ENCODE data around the gene TTYH3.
"Not testable (repeated sequence)": the region's sequence is repeated elsewhere in the genome, so short reads cannot be mapped to it uniquely, and the experiment has no call there.

TTYH3 gene

GRCh38 chr7:2687881-2688318 lies 56.1 kb downstream of the TTYH3 start, which contains the start of gene AMZ1:
TSS of gene AMZ1 (plus strand) at chr7:2688202. CDS start at chr7:2700452, 12,250 bp downstream.
- Histone ChIP-seq H3K9ac (ENCODE audit: low read depth in 1 of 2, low read length in 2 of 2) (no peak within 1 kb of the TSS), H3K9me3 (ENCODE audit: control insufficient read depth in 1 of 2, low read length in 2 of 2) (peaks cover 0 to 2% of the 10 kb centered on the region in 2 donors), H3K4me1 (ENCODE audit: control insufficient read depth in 1 of 2, insufficient read depth in 2 of 2, low read length in 2 of 2) (peaks cover 0 to 21% of the 10 kb centered on the region in 2 donors), H3K36me3 (ENCODE audit: control insufficient read depth in 1 of 2, insufficient read depth in 2 of 2, low read length in 2 of 2) (no peaks in the 10 kb centered on the region), H3K4me3 (ENCODE audit: low read depth in 1 of 2, low read length in 2 of 2) (no peak within 1 kb of the TSS), H3K27ac (ENCODE audit: low read depth, low read length) (no peak within 1 kb of the TSS), H3K27me3 (ENCODE audit: control insufficient read depth in 1 of 2, insufficient read depth in 2 of 2, low read length in 2 of 2) (peaks cover 28 to 41% of the 10 kb centered on the region in 2 donors)

DNA sequence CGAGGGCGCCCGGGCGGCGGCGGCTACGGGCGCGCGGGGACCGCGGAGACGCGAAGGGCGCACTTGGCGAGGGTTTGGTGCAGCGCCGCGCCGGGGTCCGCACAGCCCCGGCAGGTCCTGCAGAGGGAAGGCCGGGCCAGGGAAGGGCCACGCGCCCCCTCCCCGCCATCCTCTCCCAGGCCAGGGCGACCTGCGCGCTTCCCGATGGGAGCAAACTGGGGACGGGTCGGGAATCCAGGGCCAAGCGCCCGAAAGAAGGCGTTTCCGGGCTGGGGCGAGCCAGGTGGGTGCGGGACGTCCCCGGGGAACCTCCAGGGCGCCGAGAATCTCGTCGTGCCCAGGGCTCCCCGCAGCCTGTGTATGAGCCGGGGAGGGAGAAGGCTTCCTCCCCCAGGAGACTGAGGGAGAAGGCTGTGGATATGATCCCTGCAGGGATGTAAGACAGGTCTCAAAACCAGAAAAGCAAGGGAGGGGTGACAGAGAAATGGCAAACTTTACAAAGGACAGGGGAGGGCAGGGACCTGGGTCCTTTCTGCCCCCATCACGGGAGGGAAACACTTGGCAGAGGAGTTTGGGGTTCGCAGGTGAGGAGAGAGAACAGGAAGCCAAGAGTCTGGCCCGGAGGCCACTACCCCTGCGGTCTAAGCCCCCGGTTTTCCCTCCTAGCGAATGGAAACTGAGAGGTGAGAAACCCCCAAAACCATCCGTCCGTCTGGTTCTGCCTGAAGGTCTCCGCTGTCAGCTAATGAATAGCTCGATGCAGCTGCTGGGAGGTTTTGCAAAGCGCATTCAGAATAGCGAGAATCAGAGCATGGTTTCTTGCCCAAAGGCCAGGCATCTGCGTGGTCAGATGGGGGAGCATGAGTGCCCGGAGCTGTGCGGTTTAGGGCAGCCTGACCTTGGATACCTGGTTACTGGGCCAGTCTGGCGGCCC lies 56.9 kb downstream of the TTYH3 start:
- Histone ChIP-seq H3K9ac (ENCODE audit: low read depth in 1 of 2, low read length in 2 of 2) (no peak overlapping the region), H3K36me3 (ENCODE audit: control insufficient read depth in 1 of 2, insufficient read depth in 2 of 2, low read length in 2 of 2) (no peaks in the 10 kb centered on the region)

GRCh38 chr7:2689343-2689847 lies 57.6 kb downstream of the TTYH3 start:
- peaks cover 28 to 41% of the 10 kb centered on the region in 2 donors for H3K27me3 ChIP-seq (ENCODE audit: control insufficient read depth in 1 of 2, insufficient read depth in 2 of 2, low read length in 2 of 2)
- H3K4me1 ChIP-seq (ENCODE audit: control insufficient read depth in 1 of 2, insufficient read depth in 2 of 2, low read length in 2 of 2): peaks cover 0 to 22% of the 10 kb centered on the region in 2 donors
- no peaks in the 10 kb centered on the region for H3K9me3 ChIP-seq (ENCODE audit: control insufficient read depth in 1 of 2, low read length in 2 of 2)
- no peaks in the 10 kb centered on the region for H3K36me3 ChIP-seq (ENCODE audit: control insufficient read depth in 1 of 2, insufficient read depth in 2 of 2, low read length in 2 of 2)
- H3K9ac ChIP-seq (ENCODE audit: low read depth in 1 of 2, low read length in 2 of 2): no peak overlapping the region
- no peak overlapping the region for H3K4me3 ChIP-seq (ENCODE audit: low read depth in 1 of 2, low read length in 2 of 2)
- H3K27ac ChIP-seq (ENCODE audit: low read depth, low read length): no peak overlapping the region

More for the DNA sequence above, 56.9 kb downstream of the TTYH3 start:
- H3K9me3 ChIP-seq (ENCODE audit: control insufficient read depth in 1 of 2, low read length in 2 of 2): no peaks in the 10 kb centered on the region
- peaks cover 0 to 22% of the 10 kb centered on the region in 2 donors for H3K4me1 ChIP-seq (ENCODE audit: control insufficient read depth in 1 of 2, insufficient read depth in 2 of 2, low read length in 2 of 2)
- H3K27me3 ChIP-seq (ENCODE audit: control insufficient read depth in 1 of 2, insufficient read depth in 2 of 2, low read length in 2 of 2): peaks cover 28 to 41% of the 10 kb centered on the region in 2 donors
- no peak overlapping the region for H3K4me3 ChIP-seq (ENCODE audit: low read depth in 1 of 2, low read length in 2 of 2)
- no peak overlapping the region for H3K27ac ChIP-seq (ENCODE audit: low read depth, low read length)

- Histone ChIP-seq H3K9me3 (ENCODE audit: control insufficient read depth in 1 of 2, low read length in 2 of 2) (no peaks in the 10 kb centered on the region), H3K27me3 (ENCODE audit: control insufficient read depth in 1 of 2, insufficient read depth in 2 of 2, low read length in 2 of 2) (peaks cover 28 to 41% of the 10 kb centered on the region in 2 donors), H3K4me1 (ENCODE audit: control insufficient read depth in 1 of 2, insufficient read depth in 2 of 2, low read length in 2 of 2) (peaks cover 0 to 22% of the 10 kb centered on the region in 2 donors), H3K4me3 (ENCODE audit: low read depth in 1 of 2, low read length in 2 of 2) (no peak overlapping the region), H3K9ac (ENCODE audit: low read depth in 1 of 2, low read length in 2 of 2) (no peak overlapping the region), H3K27ac (ENCODE audit: low read depth, low read length) (no peak overlapping the region), H3K36me3 (ENCODE audit: control insufficient read depth in 1 of 2, insufficient read depth in 2 of 2, low read length in 2 of 2) (no peaks in the 10 kb centered on the region)
These were observed 58.3 kb downstream of the TTYH3 start for GRCh38 chr7:2689951-2690705.

DNA sequence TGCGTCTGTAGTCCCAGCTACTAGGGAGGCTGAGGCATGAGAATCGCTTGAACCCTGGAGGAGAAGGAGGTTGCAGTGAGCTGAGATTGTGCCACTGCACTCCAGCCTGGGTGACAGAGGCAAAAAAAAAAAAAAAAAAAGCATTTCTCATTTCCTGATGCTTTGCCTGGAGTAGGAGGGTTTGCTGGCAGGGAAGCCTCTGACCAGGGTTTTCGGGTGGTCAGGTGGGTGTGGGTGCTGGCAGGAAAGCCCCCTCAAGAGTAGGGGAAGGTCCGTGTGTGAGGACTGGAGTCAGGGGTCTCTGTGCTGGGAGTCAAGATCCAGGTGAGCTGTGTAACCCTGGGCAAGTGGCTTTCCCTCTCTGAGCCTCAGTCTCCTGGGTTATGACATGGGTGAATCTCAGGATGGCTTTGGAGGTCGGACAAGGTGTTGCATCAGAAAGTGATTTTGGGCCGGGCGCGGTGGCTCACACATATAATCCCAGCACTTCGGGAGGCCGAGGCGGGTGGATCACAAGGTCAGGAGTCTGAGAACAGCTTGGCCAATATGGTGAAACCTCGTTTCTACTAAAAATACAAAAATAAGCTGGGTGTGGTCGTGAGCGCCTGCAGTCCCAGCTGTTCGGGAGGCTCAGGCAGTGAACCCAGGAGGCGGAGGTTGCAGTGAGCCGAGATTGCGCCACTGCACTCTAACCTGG lies 59.4 kb downstream of the TTYH3 start:
- Histone ChIP-seq H3K9me3 (ENCODE audit: control insufficient read depth in 1 of 2, low read length in 2 of 2) (no peaks in the 10 kb centered on the region), H3K4me3 (ENCODE audit: low read depth in 1 of 2, low read length in 2 of 2) (no peak overlapping the region), H3K4me1 (ENCODE audit: control insufficient read depth in 1 of 2, insufficient read depth in 2 of 2, low read length in 2 of 2) (peaks cover 0 to 22% of the 10 kb centered on the region in 2 donors), H3K9ac (ENCODE audit: low read depth in 1 of 2, low read length in 2 of 2) (no peak overlapping the region), H3K27ac (ENCODE audit: low read depth, low read length) (no peak overlapping the region), H3K27me3 (ENCODE audit: control insufficient read depth in 1 of 2, insufficient read depth in 2 of 2, low read length in 2 of 2) (peaks cover 28 to 37% of the 10 kb centered on the region in 2 donors), H3K36me3 (ENCODE audit: control insufficient read depth in 1 of 2, insufficient read depth in 2 of 2, low read length in 2 of 2) (no peaks in the 10 kb centered on the region)

DNA sequence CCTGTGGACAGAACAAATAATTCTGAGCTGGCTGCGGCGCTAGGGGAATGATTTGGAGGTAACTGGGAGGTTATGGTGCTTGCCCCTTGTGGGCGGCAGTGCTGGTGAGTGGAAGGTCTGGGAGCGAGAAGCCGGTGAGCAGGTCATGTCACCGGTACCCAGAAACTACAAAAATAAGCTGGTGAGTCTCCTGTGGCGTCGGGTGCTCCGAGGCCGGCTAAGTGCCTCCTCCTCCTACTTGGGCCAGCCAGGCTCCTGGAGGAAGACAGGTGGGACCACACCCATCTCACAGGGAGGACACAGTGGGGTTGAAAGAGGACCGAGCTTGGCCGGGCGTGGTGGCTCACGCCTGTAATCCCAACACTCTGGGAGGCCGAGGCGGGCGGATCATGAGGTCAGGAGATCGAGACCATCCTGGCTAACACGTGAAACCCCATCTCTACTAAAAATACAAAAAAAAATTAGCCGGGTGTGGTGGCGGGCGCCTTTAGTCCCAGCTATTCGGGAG lies 60.2 kb downstream of the TTYH3 start:
- not testable (repeated sequence) for H3K9me3 ChIP-seq (ENCODE audit: control insufficient read depth in 1 of 2, low read length in 2 of 2); H3K4me3 ChIP-seq (ENCODE audit: low read depth in 1 of 2, low read length in 2 of 2); H3K36me3 ChIP-seq (ENCODE audit: control insufficient read depth in 1 of 2, insufficient read depth in 2 of 2, low read length in 2 of 2); H3K9ac ChIP-seq (ENCODE audit: low read depth in 1 of 2, low read length in 2 of 2); H3K27ac ChIP-seq (ENCODE audit: low read depth, low read length)
- peaks cover 27 to 37% of the 10 kb centered on the region in 2 donors for H3K27me3 ChIP-seq (ENCODE audit: control insufficient read depth in 1 of 2, insufficient read depth in 2 of 2, low read length in 2 of 2)
- H3K4me1 ChIP-seq (ENCODE audit: control insufficient read depth in 1 of 2, insufficient read depth in 2 of 2, low read length in 2 of 2): peaks cover 0 to 22% of the 10 kb centered on the region in 2 donors

- Histone ChIP-seq H3K36me3 (ENCODE audit: control insufficient read depth in 1 of 2, insufficient read depth in 2 of 2, low read length in 2 of 2) (no peaks in the 10 kb centered on the region), H3K4me3 (ENCODE audit: low read depth in 1 of 2, low read length in 2 of 2) (no peak overlapping the region), H3K9ac (ENCODE audit: low read depth in 1 of 2, low read length in 2 of 2) (no peak overlapping the region), H3K9me3 (ENCODE audit: control insufficient read depth in 1 of 2, low read length in 2 of 2) (no peaks in the 10 kb centered on the region), H3K27me3 (ENCODE audit: control insufficient read depth in 1 of 2, insufficient read depth in 2 of 2, low read length in 2 of 2) (peaks cover 22 to 31% of the 10 kb centered on the region in 2 donors), H3K4me1 (ENCODE audit: control insufficient read depth in 1 of 2, insufficient read depth in 2 of 2, low read length in 2 of 2) (peaks cover 0 to 18% of the 10 kb centered on the region in 2 donors), H3K27ac (ENCODE audit: low read depth, low read length) (no peak overlapping the region)
These were observed 60.8 kb downstream of the TTYH3 start for GRCh38 chr7:2692543-2692942.

DNA sequence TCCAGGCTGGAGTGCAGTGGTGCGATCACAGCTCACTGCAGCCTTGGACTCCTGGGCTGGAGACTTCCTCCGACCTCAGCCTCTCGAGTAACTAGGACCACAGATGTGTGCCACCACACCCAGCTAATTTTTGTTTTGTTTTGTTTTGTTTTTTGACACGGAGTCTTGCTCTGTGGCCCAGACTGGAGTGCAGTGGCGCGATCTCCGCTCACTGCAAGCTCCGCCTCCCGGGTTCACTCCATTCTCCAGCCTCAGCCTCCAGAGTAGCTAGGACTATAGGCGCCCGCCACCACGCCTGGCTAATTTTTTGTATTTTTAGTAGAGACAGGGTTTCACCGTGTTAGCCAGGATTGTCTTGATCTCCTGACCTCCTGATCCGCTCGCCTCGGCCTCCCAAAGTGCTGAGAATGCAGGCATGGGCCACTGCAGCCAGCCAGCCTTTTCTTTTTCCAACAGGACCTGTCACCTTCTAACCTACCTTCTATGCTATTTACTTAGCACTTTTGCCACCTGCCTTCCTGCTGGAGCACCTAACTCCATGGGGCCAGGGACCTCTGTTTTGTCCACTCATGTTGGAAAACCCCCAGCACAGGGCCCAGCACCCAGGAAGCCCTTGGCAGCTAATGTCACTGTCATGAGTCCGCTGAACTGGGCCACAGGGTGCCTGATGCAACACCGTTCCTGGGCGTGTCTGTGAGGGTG lies 61.8 kb downstream of the TTYH3 start:
- H3K9me3 ChIP-seq (ENCODE audit: control insufficient read depth in 1 of 2, low read length in 2 of 2); H3K9ac ChIP-seq (ENCODE audit: low read depth in 1 of 2, low read length in 2 of 2); H3K27ac ChIP-seq (ENCODE audit: low read depth, low read length); H3K36me3 ChIP-seq (ENCODE audit: control insufficient read depth in 1 of 2, insufficient read depth in 2 of 2, low read length in 2 of 2); H3K4me3 ChIP-seq (ENCODE audit: low read depth in 1 of 2, low read length in 2 of 2): not testable (repeated sequence)
- H3K27me3 ChIP-seq (ENCODE audit: control insufficient read depth in 1 of 2, insufficient read depth in 2 of 2, low read length in 2 of 2): peaks cover 16 to 24% of the 10 kb centered on the region in 2 donors
- peaks cover 0 to 13% of the 10 kb centered on the region in 2 donors for H3K4me1 ChIP-seq (ENCODE audit: control insufficient read depth in 1 of 2, insufficient read depth in 2 of 2, low read length in 2 of 2)

- not testable (repeated sequence) for H3K27ac ChIP-seq (ENCODE audit: low read depth, low read length); H3K9me3 ChIP-seq (ENCODE audit: control insufficient read depth in 1 of 2, low read length in 2 of 2); H3K36me3 ChIP-seq (ENCODE audit: control insufficient read depth in 1 of 2, insufficient read depth in 2 of 2, low read length in 2 of 2); H3K4me1 ChIP-seq (ENCODE audit: control insufficient read depth in 1 of 2, insufficient read depth in 2 of 2, low read length in 2 of 2); H3K9ac ChIP-seq (ENCODE audit: low read depth in 1 of 2, low read length in 2 of 2); H3K4me3 ChIP-seq (ENCODE audit: low read depth in 1 of 2, low read length in 2 of 2)
- H3K27me3 ChIP-seq (ENCODE audit: control insufficient read depth in 1 of 2, insufficient read depth in 2 of 2, low read length in 2 of 2): peaks cover 12 to 19% of the 10 kb centered on the region in 2 donors
These were observed 62.3 kb downstream of the TTYH3 start for GRCh38 chr7:2694122-2694436.

Data from duodenal mucosa (tissue), 2 donors.